ENCODE results near the gene SMURF1.

DNA sequence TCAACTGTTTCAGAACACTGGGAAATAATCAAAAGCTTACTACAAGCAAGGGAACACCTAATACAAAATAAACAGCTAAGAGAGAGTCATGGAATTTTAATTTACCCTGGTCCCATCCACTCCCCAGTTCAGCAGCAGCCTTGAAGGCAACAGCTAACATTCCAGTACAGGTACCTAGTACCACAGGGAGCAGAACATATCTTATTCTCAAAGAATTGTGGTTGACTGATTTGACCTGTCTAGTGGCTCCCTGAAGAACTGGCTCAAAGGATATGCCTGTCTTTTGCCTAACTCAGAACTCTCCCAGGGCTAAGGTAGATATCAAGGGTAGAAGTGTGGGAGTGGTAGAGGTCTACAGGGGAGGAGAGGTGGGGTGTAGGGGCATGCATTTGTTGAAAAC lies 32.3 kb downstream of the SMURF1 start:
- TF ChIP-seq, protein P1, sequence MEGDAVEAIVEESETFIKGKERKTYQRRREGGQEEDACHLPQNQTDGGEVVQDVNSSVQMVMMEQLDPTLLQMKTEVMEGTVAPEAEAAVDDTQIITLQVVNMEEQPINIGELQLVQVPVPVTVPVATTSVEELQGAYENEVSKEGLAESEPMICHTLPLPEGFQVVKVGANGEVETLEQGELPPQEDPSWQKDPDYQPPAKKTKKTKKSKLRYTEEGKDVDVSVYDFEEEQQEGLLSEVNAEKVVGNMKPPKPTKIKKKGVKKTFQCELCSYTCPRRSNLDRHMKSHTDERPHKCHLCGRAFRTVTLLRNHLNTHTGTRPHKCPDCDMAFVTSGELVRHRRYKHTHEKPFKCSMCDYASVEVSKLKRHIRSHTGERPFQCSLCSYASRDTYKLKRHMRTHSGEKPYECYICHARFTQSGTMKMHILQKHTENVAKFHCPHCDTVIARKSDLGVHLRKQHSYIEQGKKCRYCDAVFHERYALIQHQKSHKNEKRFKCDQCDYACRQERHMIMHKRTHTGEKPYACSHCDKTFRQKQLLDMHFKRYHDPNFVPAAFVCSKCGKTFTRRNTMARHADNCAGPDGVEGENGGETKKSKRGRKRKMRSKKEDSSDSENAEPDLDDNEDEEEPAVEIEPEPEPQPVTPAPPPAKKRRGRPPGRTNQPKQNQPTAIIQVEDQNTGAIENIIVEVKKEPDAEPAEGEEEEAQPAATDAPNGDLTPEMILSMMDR (IDR thresholded peaks at IDR 0.05) = no peak
- TF ChIP-seq POLR2A (IDR thresholded peaks at IDR 0.05) = no peak

Data from body of pancreas (tissue), 4 donors.